SH-SY5Y (cell line): ENCODE data around the gene EHMT1.

ENCODE experiments used
- GATA2 ChIP-seq: IDR thresholded peaks from 2 replicates; pipeline ENCODE4 v1.6.1; 2011; ENCODE audit warnings: mild to moderate bottlenecking, low read depth, low read length
- GATA3 ChIP-seq: IDR thresholded peaks from 2 replicates; pipeline ENCODE4 v1.6.1; 2011; ENCODE audit warnings: low read depth, mild to moderate bottlenecking, low read length, moderate library complexity

GRCh38 chr9:137875846-137876245, 257.0 kb downstream of the EHMT1 start:
- TF ChIP-seq GATA2 = no peak
- no peak for TF ChIP-seq GATA3
